K562 (cell line): Measurements from ENCODE around the gene PBXIP1. TPM values are rescaled to one million over a fixed set of nuclear protein-coding genes. Genes with fewer than 3 reads are reported as not detected.

ENCODE experiments used
- CEBPG ChIP-seq, 3 experiments: fragments of 200-800 bp in 1 of 3; sonication (Bioruptor generic) in 1 of 3; sonication (generic) in 1 of 3; formaldehyde crosslinking in 1 of 3; IDR thresholded peaks in 2 of 3; conservative IDR thresholded peaks in 1 of 3; 2 replicates each; pipeline versions ENCODE4 v1.6.1 to v1.8.0; 2016 to 2022; ENCODE audit warnings: missing compliant biosample characterization in 2 of 3, missing genetic modification characterization in 2 of 3, mild to moderate bottlenecking in 1 of 3, missing genetic modification reagents in 1 of 3
- CTCF ChIP-seq, 3 experiments: IDR thresholded peaks in 2 of 3; conservative IDR thresholded peaks in 1 of 3; 2 replicates each; pipeline ENCODE4 v1.5.1; 2011 to 2012; ENCODE audit warnings: low read length in 3 of 3, mild to moderate bottlenecking in 3 of 3, control low read depth in 2 of 3, improper control_type of control experiment in 1 of 3, inconsistent platforms in 1 of 3, low read depth in 1 of 3, mixed read lengths in 1 of 3, moderate library complexity in 1 of 3; ENCODE audit not compliant: insufficient read depth in 2 of 3
- E2F8 ChIP-seq: fragments of 450-650 bp; IDR thresholded peaks from 2 replicates; pipeline ENCODE4 v1.7.1; 2018; ENCODE audit warnings: mild to moderate bottlenecking, low read depth; ENCODE audit not compliant: partially characterized antibody
- FOXA1 ChIP-seq: fragments of 450-650 bp; IDR thresholded peaks from 2 replicates; pipeline ENCODE4 v1.6.1; 2016; ENCODE audit warnings: mild to moderate bottlenecking, borderline replicate concordance
- HSF4 ChIP-seq: fragments of 250-450 bp; sonication (Bioruptor Pico); IDR thresholded peaks from 2 replicates; pipeline ENCODE4 v2.1.2; 2022; ENCODE audit warnings: mild to moderate bottlenecking, moderate library complexity, borderline replicate concordance
- MCM7 ChIP-seq, 2 experiments: fragments of 450-650 bp; IDR thresholded peaks; 2 replicates each; pipeline ENCODE4 v1.6.1; 2016 to 2018
- RFX1 ChIP-seq: fragments of 450-650 bp; IDR thresholded peaks from 2 replicates; pipeline ENCODE4 v1.6.1; 2016; ENCODE audit warnings: mild to moderate bottlenecking, moderate library complexity
- RFX5 ChIP-seq: IDR thresholded peaks from 2 replicates; pipeline ENCODE4 v1.6.1; 2011; ENCODE audit warnings: low read depth, mild to moderate bottlenecking, improper control_type of control experiment, low read length
- SRSF1 ChIP-seq: fragments of 200-400 bp; formaldehyde crosslinking; IDR thresholded peaks from 2 replicates; pipeline ENCODE4 v1.6.1; 2017; ENCODE audit warnings: mild to moderate bottlenecking, low read depth, low read length, moderate library complexity
- TAF1 ChIP-seq: IDR thresholded peaks from 2 replicates; pipeline ENCODE4 v1.6.1; 2011; ENCODE audit warnings: mild to moderate bottlenecking, low read length, moderate library complexity; ENCODE audit not compliant: insufficient read depth, control insufficient read depth, severe bottlenecking; ENCODE audit errors: extremely low read depth
- TAF7 ChIP-seq: fragments of 450-650 bp; IDR thresholded peaks from 2 replicates; pipeline ENCODE4 v1.6.1; 2016; ENCODE audit warnings: missing genetic modification characterization, missing compliant biosample characterization
- U2AF2 ChIP-seq: fragments of 200-400 bp; formaldehyde crosslinking; optimal IDR thresholded peaks from 2 replicates; pipeline ENCODE3; 2017; ENCODE audit warnings: low read depth, mild to moderate bottlenecking, low read length
- ZNF311 ChIP-seq: fragments of 250-450 bp; sonication (Bioruptor Pico); IDR thresholded peaks from 2 replicates; pipeline ENCODE4 v1.4.0; 2020; ENCODE audit warnings: mild to moderate bottlenecking, moderate library complexity
- ZNF407 ChIP-seq: fragments of 450-650 bp; IDR thresholded peaks from 2 replicates; pipeline ENCODE4 v1.6.1; 2016; ENCODE audit warnings: low read depth
- polyA plus RNA-seq, 8 experiments: library from polyadenylated mRNA; depleted of rRNA in 4 of 8; stranded (reverse) in 5 of 8; unstranded in 3 of 8; fragments of >200 nt; fragmentation: Nextera tagmentation in 2 of 8; fragmentation: Illumina TruSeq in 1 of 8; extraction: Ambion mirVana in 2 of 8; extraction: Trizol in 1 of 8; gene quantifications; 2 replicates each; pipeline versions ENCODE4 v1.2.1 to v1.2.3, GENCODE V29; 2011 to 2014; ENCODE audit warnings: inconsistent platforms in 1 of 8, missing spikeins in 1 of 8
- total RNA-seq, 7 experiments: library from RNA; depleted of rRNA in 6 of 7; stranded (reverse); fragments of >200 nt in 6 of 7; fragmentation: Illumina TruSeq in 2 of 7; extraction: Trizol in 2 of 7; gene quantifications; 2 replicates each; pipeline versions ENCODE4 v1.2.1 to v1.2.3, GENCODE V29; 2011 to 2021; ENCODE audit warnings: low replicate concordance in 1 of 7

The PBXIP1 gene
- total and polyA plus RNA-seq, 9 of the 15 experiments (the other 6 are each of a cell fraction or from before 2014, with no cell fraction given): 0.13 to 8.3 (median 5.8) TPM

GRCh38 chr1:154955718-154956543, at the start of gene PBXIP1 (continued):
- TF ChIP-seq FOXA1 (no peak), U2AF2 (no peak), RFX1 (no peak), CEBPG (CRISPR knock-in tag; IDR thresholded peaks at IDR 0.05) (no peak), CEBPG (tag; conservative IDR thresholded peaks at IDR 0.05 in 1 of 2, IDR thresholded peaks at IDR 0.05 in 1 of 2) (no peak), CTCF (IDR thresholded peaks at IDR 0.05 in 2 of 3, conservative IDR thresholded peaks at IDR 0.05 in 1 of 3; ENCODE audit: insufficient read depth in 2 of 3, low read depth in 1 of 3, low read length in 3 of 3) (peak; percentile 45 to 58 (median 46); a peak in 5 of 6 replicates), HSF4 (CRISPR knock-in tag) (no peak), RFX5 (no peak), ZNF407 (no peak), TAF1 (no peak), MCM7 (IDR thresholded peaks at IDR 0.05) (no peak), SRSF1 (no peak), TAF7 (tag) (no peak), ZNF311 (CRISPR knock-in tag) (no peak), E2F8 (no peak)
